AG10803 (cell line): ENCODE data around the gene CCDC12.

Experiments
- DNase-seq: peaks from one replicate; pipeline ENCODE4 v3.0.0; 2010; ENCODE audit warnings: low read depth
- H3K4me3 ChIP-seq: 2 replicates; pipeline ENCODE4 v1.5.1; 2011; ENCODE audit warnings: mild to moderate bottlenecking, low read length, control low read depth
- CTCF ChIP-seq: conservative IDR thresholded peaks from 2 replicates; pipeline ENCODE4 v1.5.1; 2011; ENCODE audit warnings: mild to moderate bottlenecking, low read length, control low read depth, inconsistent platforms

Gene CCDC12

GRCh38 chr3:46994801-46995731, 18.5 kb upstream of the CCDC12 start:
- DNase-seq = no peak
- TF ChIP-seq CTCF = no peak
- H3K4me3 ChIP-seq = no peak overlapping the region

GRCh38 chr3:46993986-46994385, 17.4 kb upstream of the CCDC12 start:
- TF ChIP-seq CTCF = no peak
- H3K4me3 ChIP-seq = no peak overlapping the region
- DNase-seq = no peak

GRCh38 chr3:46993292-46993691, 16.7 kb upstream of the CCDC12 start:
- TF ChIP-seq CTCF = no peak
- DNase-seq = no peak
- H3K4me3 ChIP-seq = no peak overlapping the region

- no peak for TF ChIP-seq CTCF
- no peak overlapping the region for H3K4me3 ChIP-seq
- no peak for DNase-seq
These were observed 15.7 kb upstream of the CCDC12 start for GRCh38 chr3:46992231-46992630.

GRCh38 chr3:46991406-46992165, 15.0 kb upstream of the CCDC12 start:
- no peak for DNase-seq
- TF ChIP-seq CTCF = no peak
- H3K4me3 ChIP-seq = no peak overlapping the region

GRCh38 chr3:46990573-46991374, 14.2 kb upstream of the CCDC12 start:
- H3K4me3 ChIP-seq = no peak overlapping the region
- DNase-seq = no peak
- no peak for TF ChIP-seq CTCF
